GM12892 (cell line): Measurements from ENCODE around the gene ASCL1.

Experiments
- POLR2A ChIP-seq: IDR thresholded peaks from 2 replicates; pipeline ENCODE4 v1.6.1; 2011; ENCODE audit warnings: low read depth, low read length, control low read depth
- POLR2AphosphoS5 ChIP-seq: IDR thresholded peaks from 2 replicates; pipeline ENCODE4 v1.6.1; 2011; ENCODE audit warnings: low read depth, low read length, control low read depth
- TAF1 ChIP-seq: IDR thresholded peaks from 2 replicates; pipeline ENCODE4 v1.6.1; 2011; ENCODE audit warnings: low read depth, mild to moderate bottlenecking, control low read depth, low read length, borderline replicate concordance

DNA sequence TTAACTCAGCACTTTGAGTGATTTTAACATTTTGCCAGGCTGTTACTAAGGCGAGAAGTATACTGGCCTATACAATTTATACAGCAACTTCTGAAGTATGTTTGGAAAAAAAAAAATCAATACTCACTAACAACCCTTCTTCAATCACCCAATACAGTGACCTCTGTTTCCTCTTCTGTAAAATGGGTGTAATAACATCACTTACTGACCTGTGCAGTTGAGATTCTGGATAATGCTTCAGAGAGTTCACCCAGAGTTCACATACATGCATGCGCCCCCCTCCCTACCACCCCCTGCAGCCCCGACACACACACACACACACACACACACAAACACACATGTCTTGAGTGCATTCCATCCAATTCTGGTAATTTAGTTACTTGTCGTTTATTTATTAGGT, 49.6 kb upstream of the ASCL1 start:
- no peak for TF ChIP-seq POLR2AphosphoS5
- no peak for TF ChIP-seq POLR2A
- TF ChIP-seq TAF1, result no peak
